Liver (tissue), 3 donors: Measurements from ENCODE around the gene RAB14.

Experiments used
- FOXA1 ChIP-seq: IDR thresholded peaks from 2 replicates; pipeline ENCODE4 v1.6.1; 2016; ENCODE audit warnings: antibody characterized with exemption
- GABPA ChIP-seq, 2 donors: IDR thresholded peaks in 1 of 2; conservative IDR thresholded peaks in 1 of 2; 2 replicates each; pipeline ENCODE4 v1.6.1; 2016; ENCODE audit warnings: antibody characterized with exemption in 2 of 2, mild to moderate bottlenecking in 1 of 2, moderate library complexity in 1 of 2
- HNF4A ChIP-seq, 2 donors: conservative IDR thresholded peaks; 2 replicates each; pipeline ENCODE4 v1.6.1; 2016; ENCODE audit warnings: antibody characterized with exemption in 2 of 2, mild to moderate bottlenecking in 2 of 2
- JUND ChIP-seq, 2 donors: IDR thresholded peaks; 2 replicates each; pipeline ENCODE4 v1.6.1; 2016; ENCODE audit warnings: antibody characterized with exemption in 2 of 2
- NR2F2 ChIP-seq: IDR thresholded peaks from 2 replicates; pipeline ENCODE4 v1.6.1; 2016; ENCODE audit warnings: antibody characterized with exemption
- RAD21 ChIP-seq, 2 donors: IDR thresholded peaks; 2 replicates each; pipeline ENCODE4 v1.6.1; 2016; ENCODE audit warnings: antibody characterized with exemption in 2 of 2, mild to moderate bottlenecking in 2 of 2
- RXRA ChIP-seq, 2 donors: IDR thresholded peaks; 2 replicates each; pipeline ENCODE4 v1.6.1; 2017 to 2018; ENCODE audit warnings: antibody characterized with exemption in 2 of 2, mild to moderate bottlenecking in 1 of 2
- TAF1 ChIP-seq: conservative IDR thresholded peaks from 2 replicates; pipeline ENCODE4 v1.6.1; 2016; ENCODE audit warnings: antibody characterized with exemption, mild to moderate bottlenecking
- YY1 ChIP-seq: IDR thresholded peaks from 2 replicates; pipeline ENCODE4 v1.6.1; 2016; ENCODE audit warnings: antibody characterized with exemption, mild to moderate bottlenecking
- TF ChIP-seq, protein P1 (sequence below): fragments of 150-350 bp; IDR thresholded peaks from 2 replicates; pipeline ENCODE4 v1.5.1; 2017; ENCODE audit warnings: improper control_type of control experiment, low read depth, low read length; ENCODE audit not compliant: missing input control
- TF ChIP-seq, protein P2 (sequence below): IDR thresholded peaks from 2 replicates; pipeline ENCODE4 v1.6.1; 2016; ENCODE audit warnings: antibody characterized with exemption, mild to moderate bottlenecking
- TF ChIP-seq, protein P3 (sequence below): IDR thresholded peaks from 2 replicates; pipeline ENCODE4 v1.6.1; 2016; ENCODE audit warnings: antibody characterized with exemption
- TF ChIP-seq, protein P4 (sequence below): IDR thresholded peaks from 2 replicates; pipeline ENCODE4 v1.6.1; 2016; ENCODE audit warnings: antibody characterized with exemption
- donor health status: healthy.
- donor health status: healthy.

DNA sequence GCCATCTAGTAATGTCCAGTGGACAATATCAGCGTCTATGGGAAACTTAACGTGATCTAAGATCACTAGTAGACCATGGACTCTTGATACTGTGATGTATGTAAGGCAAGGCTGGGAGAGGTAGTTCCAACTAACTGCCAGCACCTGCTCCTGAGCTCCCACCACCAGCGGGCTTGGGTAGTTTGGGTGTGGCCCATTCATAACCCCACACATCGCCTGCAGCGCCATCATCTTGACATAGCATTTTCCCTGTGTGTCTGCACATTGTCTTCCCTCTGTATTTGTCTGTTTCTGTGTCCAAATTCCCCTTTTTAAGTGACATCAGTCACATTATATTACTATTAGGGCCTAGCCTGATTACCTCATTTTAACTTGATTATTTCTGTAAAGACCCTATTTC lies 38.2 kb upstream of the RAB14 start:
- TF ChIP-seq, protein P1, sequence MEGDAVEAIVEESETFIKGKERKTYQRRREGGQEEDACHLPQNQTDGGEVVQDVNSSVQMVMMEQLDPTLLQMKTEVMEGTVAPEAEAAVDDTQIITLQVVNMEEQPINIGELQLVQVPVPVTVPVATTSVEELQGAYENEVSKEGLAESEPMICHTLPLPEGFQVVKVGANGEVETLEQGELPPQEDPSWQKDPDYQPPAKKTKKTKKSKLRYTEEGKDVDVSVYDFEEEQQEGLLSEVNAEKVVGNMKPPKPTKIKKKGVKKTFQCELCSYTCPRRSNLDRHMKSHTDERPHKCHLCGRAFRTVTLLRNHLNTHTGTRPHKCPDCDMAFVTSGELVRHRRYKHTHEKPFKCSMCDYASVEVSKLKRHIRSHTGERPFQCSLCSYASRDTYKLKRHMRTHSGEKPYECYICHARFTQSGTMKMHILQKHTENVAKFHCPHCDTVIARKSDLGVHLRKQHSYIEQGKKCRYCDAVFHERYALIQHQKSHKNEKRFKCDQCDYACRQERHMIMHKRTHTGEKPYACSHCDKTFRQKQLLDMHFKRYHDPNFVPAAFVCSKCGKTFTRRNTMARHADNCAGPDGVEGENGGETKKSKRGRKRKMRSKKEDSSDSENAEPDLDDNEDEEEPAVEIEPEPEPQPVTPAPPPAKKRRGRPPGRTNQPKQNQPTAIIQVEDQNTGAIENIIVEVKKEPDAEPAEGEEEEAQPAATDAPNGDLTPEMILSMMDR = no peak
- TF ChIP-seq, protein P2, sequence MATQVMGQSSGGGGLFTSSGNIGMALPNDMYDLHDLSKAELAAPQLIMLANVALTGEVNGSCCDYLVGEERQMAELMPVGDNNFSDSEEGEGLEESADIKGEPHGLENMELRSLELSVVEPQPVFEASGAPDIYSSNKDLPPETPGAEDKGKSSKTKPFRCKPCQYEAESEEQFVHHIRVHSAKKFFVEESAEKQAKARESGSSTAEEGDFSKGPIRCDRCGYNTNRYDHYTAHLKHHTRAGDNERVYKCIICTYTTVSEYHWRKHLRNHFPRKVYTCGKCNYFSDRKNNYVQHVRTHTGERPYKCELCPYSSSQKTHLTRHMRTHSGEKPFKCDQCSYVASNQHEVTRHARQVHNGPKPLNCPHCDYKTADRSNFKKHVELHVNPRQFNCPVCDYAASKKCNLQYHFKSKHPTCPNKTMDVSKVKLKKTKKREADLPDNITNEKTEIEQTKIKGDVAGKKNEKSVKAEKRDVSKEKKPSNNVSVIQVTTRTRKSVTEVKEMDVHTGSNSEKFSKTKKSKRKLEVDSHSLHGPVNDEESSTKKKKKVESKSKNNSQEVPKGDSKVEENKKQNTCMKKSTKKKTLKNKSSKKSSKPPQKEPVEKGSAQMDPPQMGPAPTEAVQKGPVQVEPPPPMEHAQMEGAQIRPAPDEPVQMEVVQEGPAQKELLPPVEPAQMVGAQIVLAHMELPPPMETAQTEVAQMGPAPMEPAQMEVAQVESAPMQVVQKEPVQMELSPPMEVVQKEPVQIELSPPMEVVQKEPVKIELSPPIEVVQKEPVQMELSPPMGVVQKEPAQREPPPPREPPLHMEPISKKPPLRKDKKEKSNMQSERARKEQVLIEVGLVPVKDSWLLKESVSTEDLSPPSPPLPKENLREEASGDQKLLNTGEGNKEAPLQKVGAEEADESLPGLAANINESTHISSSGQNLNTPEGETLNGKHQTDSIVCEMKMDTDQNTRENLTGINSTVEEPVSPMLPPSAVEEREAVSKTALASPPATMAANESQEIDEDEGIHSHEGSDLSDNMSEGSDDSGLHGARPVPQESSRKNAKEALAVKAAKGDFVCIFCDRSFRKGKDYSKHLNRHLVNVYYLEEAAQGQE = no peak
- TF ChIP-seq JUND (IDR thresholded peaks at IDR 0.05) (no peak), HNF4A (conservative IDR thresholded peaks at IDR 0.05) (no peak), NR2F2 (no peak), FOXA1 (no peak), RAD21 (IDR thresholded peaks at IDR 0.05) (no peak), RXRA (IDR thresholded peaks at IDR 0.05) (no peak), YY1 (no peak), TAF1 (no peak), GABPA (IDR thresholded peaks at IDR 0.05 in 1 of 2, conservative IDR thresholded peaks at IDR 0.05 in 1 of 2) (no peak)
- TF ChIP-seq, protein P3, sequence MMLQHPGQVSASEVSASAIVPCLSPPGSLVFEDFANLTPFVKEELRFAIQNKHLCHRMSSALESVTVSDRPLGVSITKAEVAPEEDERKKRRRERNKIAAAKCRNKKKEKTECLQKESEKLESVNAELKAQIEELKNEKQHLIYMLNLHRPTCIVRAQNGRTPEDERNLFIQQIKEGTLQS = no peak
- TF ChIP-seq, protein P4, sequence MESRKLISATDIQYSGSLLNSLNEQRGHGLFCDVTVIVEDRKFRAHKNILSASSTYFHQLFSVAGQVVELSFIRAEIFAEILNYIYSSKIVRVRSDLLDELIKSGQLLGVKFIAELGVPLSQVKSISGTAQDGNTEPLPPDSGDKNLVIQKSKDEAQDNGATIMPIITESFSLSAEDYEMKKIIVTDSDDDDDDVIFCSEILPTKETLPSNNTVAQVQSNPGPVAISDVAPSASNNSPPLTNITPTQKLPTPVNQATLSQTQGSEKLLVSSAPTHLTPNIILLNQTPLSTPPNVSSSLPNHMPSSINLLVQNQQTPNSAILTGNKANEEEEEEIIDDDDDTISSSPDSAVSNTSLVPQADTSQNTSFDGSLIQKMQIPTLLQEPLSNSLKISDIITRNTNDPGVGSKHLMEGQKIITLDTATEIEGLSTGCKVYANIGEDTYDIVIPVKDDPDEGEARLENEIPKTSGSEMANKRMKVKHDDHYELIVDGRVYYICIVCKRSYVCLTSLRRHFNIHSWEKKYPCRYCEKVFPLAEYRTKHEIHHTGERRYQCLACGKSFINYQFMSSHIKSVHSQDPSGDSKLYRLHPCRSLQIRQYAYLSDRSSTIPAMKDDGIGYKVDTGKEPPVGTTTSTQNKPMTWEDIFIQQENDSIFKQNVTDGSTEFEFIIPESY = no peak
